Subcutaneous abdominal adipose tissue (tissue), 5 donors: ENCODE results near the gene MTR.
"Not testable (repeated sequence)": the region's sequence is repeated elsewhere in the genome, so short reads cannot be mapped to it uniquely, and the experiment has no call there.

Experiments used
- H3K27ac ChIP-seq: one replicate; pipeline ENCODE4 v1.7.0; 2013; ENCODE audit warnings: low read depth, mild to moderate bottlenecking, inconsistent platforms, low read length, moderate library complexity
- H3K27me3 ChIP-seq, 5 donors: one replicate each; pipeline ENCODE4 v1.7.0; 2013; ENCODE audit warnings: low read length in 5 of 5, inconsistent platforms in 1 of 5; ENCODE audit not compliant: control insufficient read depth in 5 of 5, insufficient read depth in 4 of 5
- H3K36me3 ChIP-seq, 5 donors: one replicate each; pipeline ENCODE4 v1.7.0; 2013; ENCODE audit warnings: low read length in 5 of 5; ENCODE audit not compliant: control insufficient read depth in 5 of 5, insufficient read depth in 5 of 5
- H3K4me1 ChIP-seq, 5 donors: one replicate each; pipeline ENCODE4 v1.7.0; 2013; ENCODE audit warnings: low read length in 5 of 5, mild to moderate bottlenecking in 3 of 5, moderate library complexity in 1 of 5; ENCODE audit not compliant: control insufficient read depth in 5 of 5, insufficient read depth in 5 of 5
- H3K4me3 ChIP-seq, 5 donors: one replicate each; pipeline ENCODE4 v1.7.0; 2013; ENCODE audit warnings: low read length in 5 of 5, low read depth in 1 of 5
- H3K9ac ChIP-seq, 5 donors: one replicate each; pipeline ENCODE4 v1.7.0; 2013; ENCODE audit warnings: low read length in 5 of 5, mild to moderate bottlenecking in 4 of 5, moderate library complexity in 3 of 5
- H3K9me3 ChIP-seq, 5 donors: one replicate each; pipeline ENCODE4 v1.7.0; 2013; ENCODE audit warnings: low read length in 5 of 5; ENCODE audit not compliant: control insufficient read depth in 5 of 5
- donor health status: healthy.
- donor health status: healthy.
- donor health status: healthy.
- donor health status: healthy.
- donor health status: healthy.

The MTR gene

GRCh38 chr1:236911047-236911446 is 116.0 kb downstream of the MTR start:
- not testable (repeated sequence) for H3K4me1 ChIP-seq, H3K4me3 ChIP-seq, H3K9ac ChIP-seq, H3K36me3 ChIP-seq, H3K9me3 ChIP-seq, H3K27ac ChIP-seq, H3K27me3 ChIP-seq

GRCh38 chr1:236913371-236914037 is 118.4 kb downstream of the MTR start:
- H3K9me3 ChIP-seq, result peaks cover 0 to 9% (median 6%) of the 10 kb centered on the region in 5 donors
- no peak overlapping the region for H3K27ac ChIP-seq
- no peaks in the 10 kb centered on the region for H3K27me3 ChIP-seq
- no peak overlapping the region for H3K9ac ChIP-seq
- H3K4me1 ChIP-seq, result no peaks in the 10 kb centered on the region
- H3K4me3 ChIP-seq, result no peak overlapping the region
- no peaks in the 10 kb centered on the region for H3K36me3 ChIP-seq

GRCh38 chr1:236914375-236914774 is 119.3 kb downstream of the MTR start:
- no peak overlapping the region for H3K27ac ChIP-seq
- H3K9ac ChIP-seq, result no peak overlapping the region
- H3K36me3 ChIP-seq, result no peaks in the 10 kb centered on the region
- H3K4me1 ChIP-seq, result no peaks in the 10 kb centered on the region
- peaks cover 0 to 9% (median 7%) of the 10 kb centered on the region in 5 donors for H3K9me3 ChIP-seq
- H3K4me3 ChIP-seq, result no peak overlapping the region
- H3K27me3 ChIP-seq, result no peaks in the 10 kb centered on the region

- Histone ChIP-seq H3K27me3 (no peaks in the 10 kb centered on the region), H3K27ac (no peak overlapping the region), H3K36me3 (no peaks in the 10 kb centered on the region), H3K4me3 (no peak overlapping the region), H3K4me1 (no peaks in the 10 kb centered on the region), H3K9me3 (peaks cover 0 to 12% (median 8%) of the 10 kb centered on the region in 5 donors), H3K9ac (no peak overlapping the region)
Observed at GRCh38 chr1:236916131-236916800, 121.2 kb downstream of the MTR start.

GRCh38 chr1:236917448-236917847 is 122.4 kb downstream of the MTR start:
- Histone ChIP-seq H3K4me3 (no peak overlapping the region), H3K9me3 (peaks cover 0 to 12% (median 8%) of the 10 kb centered on the region in 5 donors), H3K36me3 (no peaks in the 10 kb centered on the region), H3K27me3 (no peaks in the 10 kb centered on the region), H3K9ac (no peak overlapping the region), H3K4me1 (no peaks in the 10 kb centered on the region), H3K27ac (no peak overlapping the region)

- H3K27ac ChIP-seq, result no peak overlapping the region
Observed at GRCh38 chr1:236920286-236920894, 125.3 kb downstream of the MTR start.

GRCh38 chr1:236921610-236922009 is 126.5 kb downstream of the MTR start:
- Histone ChIP-seq H3K27ac (no peak overlapping the region), H3K4me3 (no peak overlapping the region), H3K9ac (no peak overlapping the region), H3K9me3 (peaks cover 0 to 12% (median 5%) of the 10 kb centered on the region in 5 donors), H3K4me1 (no peaks in the 10 kb centered on the region), H3K27me3 (no peaks in the 10 kb centered on the region), H3K36me3 (no peaks in the 10 kb centered on the region)

More at GRCh38 chr1:236920286-236920894, 125.3 kb downstream of the MTR start:
- H3K9ac ChIP-seq, result no peak overlapping the region
- no peaks in the 10 kb centered on the region for H3K4me1 ChIP-seq
- H3K4me3 ChIP-seq, result no peak overlapping the region
- peaks cover 0 to 12% (median 8%) of the 10 kb centered on the region in 5 donors for H3K9me3 ChIP-seq
- no peaks in the 10 kb centered on the region for H3K27me3 ChIP-seq
- H3K36me3 ChIP-seq, result no peaks in the 10 kb centered on the region

- Histone ChIP-seq H3K9me3 (peaks cover 0 to 8% (median 2%) of the 10 kb centered on the region in 5 donors), H3K4me1 (no peaks in the 10 kb centered on the region)
Observed at GRCh38 chr1:236922190-236922589, 127.1 kb downstream of the MTR start.

GRCh38 chr1:236925386-236925785 is 130.3 kb downstream of the MTR start:
- Histone ChIP-seq H3K27ac (no peak overlapping the region), H3K9me3 (peaks cover 0 to 1% (median 0%) of the 10 kb centered on the region in 5 donors), H3K9ac (no peak overlapping the region), H3K4me1 (no peaks in the 10 kb centered on the region), H3K27me3 (peaks cover 0 to 6% (median 0%) of the 10 kb centered on the region in 5 donors), H3K36me3 (no peaks in the 10 kb centered on the region), H3K4me3 (no peak overlapping the region)

More at GRCh38 chr1:236922190-236922589, 127.1 kb downstream of the MTR start:
- no peak overlapping the region for H3K4me3 ChIP-seq
- no peak overlapping the region for H3K9ac ChIP-seq
- H3K27me3 ChIP-seq, result no peaks in the 10 kb centered on the region
- no peak overlapping the region for H3K27ac ChIP-seq
- no peaks in the 10 kb centered on the region for H3K36me3 ChIP-seq

GRCh38 chr1:236930503-236930902 is 135.4 kb downstream of the MTR start:
- H3K4me3 ChIP-seq, result no peak overlapping the region
- H3K4me1 ChIP-seq, result no peaks in the 10 kb centered on the region
- H3K9me3 ChIP-seq, result peaks cover 0 to 6% (median 0%) of the 10 kb centered on the region in 5 donors
- peaks cover 0 to 6% (median 0%) of the 10 kb centered on the region in 5 donors for H3K27me3 ChIP-seq
- H3K9ac ChIP-seq, result no peak overlapping the region
- no peak overlapping the region for H3K27ac ChIP-seq
- no peaks in the 10 kb centered on the region for H3K36me3 ChIP-seq
